ENCODE results near the gene C1R. TPM values are rescaled to one million over a fixed set of nuclear protein-coding genes. Genes with fewer than 3 reads are reported as not detected.

Gene C1R
- total RNA-seq, 1 experiment from 2014 or later, result 11.5 TPM

DNA sequence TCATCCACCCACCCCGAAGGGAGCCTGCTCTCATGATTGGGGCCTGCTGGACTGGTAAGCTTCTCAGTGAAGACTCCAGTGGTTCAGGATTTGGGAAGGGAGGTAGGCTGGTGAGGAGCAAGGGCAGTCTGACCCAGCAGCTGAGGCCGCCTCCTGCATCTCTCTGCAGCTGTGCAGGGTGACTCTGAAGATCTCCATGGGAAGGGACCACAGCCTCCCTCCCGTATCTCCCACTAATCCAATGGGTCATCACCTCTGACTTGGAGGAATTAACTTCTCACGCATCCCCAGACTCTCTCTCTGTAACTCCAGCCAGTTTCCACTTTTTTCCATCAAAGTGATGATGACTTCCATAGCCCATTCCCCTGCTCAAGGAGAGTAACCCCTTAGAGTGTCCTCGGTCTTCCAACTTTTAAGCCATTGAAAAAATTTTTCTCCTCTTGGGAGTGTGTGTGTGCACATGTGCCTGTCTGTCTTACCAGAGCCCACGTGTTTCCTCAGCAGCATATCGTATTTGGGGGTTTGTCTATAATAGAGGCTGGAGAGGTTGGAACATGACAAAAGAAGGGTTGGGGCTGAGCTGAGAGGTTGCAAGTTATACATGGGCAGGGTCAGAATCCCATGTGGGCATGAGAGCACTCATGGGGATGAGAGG lies 49.2 kb upstream of the C1R start:
- Histone ChIP-seq H3T11ph (ENCODE audit: low read length) (no peak overlapping the region), H2AFZ (ENCODE audit: low read length) (no peak overlapping the region), H2BK12ac (ENCODE audit: insufficient read length, low read depth, low read length) (no peak overlapping the region), H3K56ac (ENCODE audit: insufficient read length, low read depth, low read length) (no peak overlapping the region), H2AK5ac (ENCODE audit: insufficient read length, low read length) (no peak overlapping the region), H3K27ac (ENCODE audit: insufficient read length, low read depth, low read length) (no peak overlapping the region), H2BK20ac (ENCODE audit: low read depth, low read length, poor library complexity, severe bottlenecking) (no peak overlapping the region), H4K5ac (ENCODE audit: insufficient read length, low read depth, low read length) (no peak overlapping the region), H3K79me2 (ENCODE audit: insufficient read depth, low read length) (no peaks in the 10 kb centered on the region), H3K23me2 (ENCODE audit: insufficient read length, low read depth, low read length, poor library complexity, severe bottlenecking) (no peaks in the 10 kb centered on the region), H2BK5ac (ENCODE audit: insufficient read length, low read length) (no peak overlapping the region), H2BK15ac (ENCODE audit: low read depth, low read length) (no peak overlapping the region), H4K20me1 (ENCODE audit: control insufficient read depth, insufficient read depth, insufficient read length) (no peaks in the 10 kb centered on the region), H3K9ac (ENCODE audit: extremely low read depth, insufficient read length, low read length) (no peak overlapping the region), H4K8ac (replicated peaks; ENCODE audit: insufficient read length, low read depth, low read length) (no peak overlapping the region), H3K18ac (ENCODE audit: insufficient read length, low read depth, low read length) (no peak overlapping the region), H3K23ac (ENCODE audit: insufficient read length, low read depth, low read length) (no peak overlapping the region), H3K4me2 (ENCODE audit: insufficient read depth, insufficient read length, low read length) (no peak overlapping the region), H3K27me3 (ENCODE audit: insufficient read depth, low read length) (no peaks in the 10 kb centered on the region), H3K9me3 (ENCODE audit: control insufficient read depth, low read depth, low read length) (no peaks in the 10 kb centered on the region), H2BK120ac (ENCODE audit: low read depth, low read length, poor library complexity, severe bottlenecking) (no peak overlapping the region), H3K79me1 (ENCODE audit: insufficient read depth, low read depth, low read length, poor library complexity, severe bottlenecking) (no peaks in the 10 kb centered on the region), H3K4me1 (ENCODE audit: insufficient read depth, low read length) (no peaks in the 10 kb centered on the region), H3K4ac (ENCODE audit: low read depth, low read length) (no peak overlapping the region), H3K14ac (ENCODE audit: insufficient read depth, low read length) (no peak overlapping the region), H4K91ac (ENCODE audit: insufficient read length, low read depth, low read length) (no peak overlapping the region)
- no peak for DNase-seq
- TF ChIP-seq CTCF (conservative IDR thresholded peaks at IDR 0.05), result no peak
- H3K36me3 Mint-ChIP-seq (ENCODE audit: insufficient read depth in 1 of 3, low read depth in 3 of 3), result peaks cover 7 to 49% (median 25%) of the 10 kb centered on the region in 3 experiments; a peak in 6 of 7 replicates
- WGBS (ENCODE audit: extremely low coverage, insufficient read length, low lambda C conversion rate), result no CpG with 5 or more reads among the region's 7 CpGs
- H3K27ac Mint-ChIP-seq, result peak overlapping the region in 1 of 3 experiments; percentile 85; a peak in 1 of 7 replicates
- no peaks in the 10 kb centered on the region for H3K27me3 Mint-ChIP-seq (ENCODE audit: low read depth)
- H3K4me3 Mint-ChIP-seq, result no peak overlapping the region
- H3K4me1 Mint-ChIP-seq, result no peaks in the 10 kb centered on the region
- no peaks in the 10 kb centered on the region for H3K9me3 Mint-ChIP-seq

All from H9 (cell line).